K562 (cell line): ENCODE data around the gene COQ5. TPM values are rescaled to one million over a fixed set of nuclear protein-coding genes. Genes with fewer than 3 reads are reported as not detected.

Experiments used
- CCAR2 ChIP-seq: fragments of 200-400 bp; formaldehyde crosslinking; IDR thresholded peaks from 2 replicates; pipeline ENCODE4 v1.6.1; 2017; ENCODE audit warnings: mild to moderate bottlenecking, low read depth, low read length
- ELF1 ChIP-seq: fragments of 200-800 bp; sonication (Bioruptor generic); IDR thresholded peaks from 2 replicates; pipeline ENCODE4 v1.6.1; 2016; ENCODE audit warnings: missing genetic modification characterization, missing compliant biosample characterization
- ELF4 ChIP-seq: fragments of 450-650 bp; formaldehyde crosslinking; IDR thresholded peaks from 2 replicates; pipeline ENCODE4 v1.4.0; 2022; ENCODE audit warnings: missing genetic modification characterization
- ESRRB ChIP-seq: fragments of 250-450 bp; sonication (Bioruptor Pico); IDR thresholded peaks from 2 replicates; pipeline ENCODE4 v1.5.0; 2020; ENCODE audit warnings: mild to moderate bottlenecking, moderate library complexity, borderline replicate concordance
- ETS2 ChIP-seq: IDR thresholded peaks from 2 replicates; pipeline ENCODE4 v1.6.1; 2016; ENCODE audit warnings: borderline replicate concordance, missing genetic modification characterization, mild to moderate bottlenecking, moderate library complexity, missing compliant biosample characterization; ENCODE audit not compliant: poor library complexity, severe bottlenecking
- FOS ChIP-seq: IDR thresholded peaks from 3 replicates; pipeline ENCODE4 v1.6.1; 2011; ENCODE audit not compliant: insufficient read length; ENCODE audit errors: extremely low read depth
- KDM2B ChIP-seq: fragments of 250-450 bp; sonication (Bioruptor Pico); IDR thresholded peaks from 2 replicates; pipeline ENCODE4 v1.8.0; 2021; ENCODE audit warnings: mild to moderate bottlenecking, moderate library complexity
- PTTG1 ChIP-seq: fragments of 450-650 bp; IDR thresholded peaks from 2 replicates; pipeline ENCODE4 v1.6.1; 2016; ENCODE audit warnings: low read depth, mild to moderate bottlenecking, missing genetic modification characterization, missing compliant biosample characterization
- RBM39 ChIP-seq: fragments of 200-400 bp; formaldehyde crosslinking; optimal IDR thresholded peaks from 2 replicates; pipeline ENCODE3; 2018; ENCODE audit warnings: low read depth, low read length
- RHOXF2B ChIP-seq: fragments of 250-450 bp; sonication (Bioruptor Pico); conservative IDR thresholded peaks from 2 replicates; pipeline ENCODE4 v1.5.1; 2021
- ZNF282 ChIP-seq: sonication (generic); formaldehyde crosslinking; IDR thresholded peaks from 2 replicates; pipeline ENCODE4 v1.8.1; 2023; ENCODE audit warnings: missing genetic modification reagents
- ZNF507 ChIP-seq: conservative IDR thresholded peaks from 2 replicates; pipeline ENCODE4 v1.6.1; 2017; ENCODE audit warnings: missing genetic modification characterization, missing compliant biosample characterization
- polyA plus RNA-seq, 8 experiments: library from polyadenylated mRNA; depleted of rRNA in 4 of 8; stranded (reverse) in 5 of 8; unstranded in 3 of 8; fragments of >200 nt; fragmentation: Nextera tagmentation in 2 of 8; fragmentation: Illumina TruSeq in 1 of 8; extraction: Ambion mirVana in 2 of 8; extraction: Trizol in 1 of 8; gene quantifications; 2 replicates each; pipeline versions ENCODE4 v1.2.1 to v1.2.3, GENCODE V29; 2011 to 2014; ENCODE audit warnings: inconsistent platforms in 1 of 8, missing spikeins in 1 of 8
- total RNA-seq, 7 experiments: library from RNA; depleted of rRNA in 6 of 7; stranded (reverse); fragments of >200 nt in 6 of 7; fragmentation: Illumina TruSeq in 2 of 7; extraction: Trizol in 2 of 7; gene quantifications; 2 replicates each; pipeline versions ENCODE4 v1.2.1 to v1.2.3, GENCODE V29; 2011 to 2021; ENCODE audit warnings: low replicate concordance in 1 of 7
- TF ChIP-seq, protein P1 (sequence below): fragments of 250-450 bp; sonication (Bioruptor Pico); IDR thresholded peaks from 2 replicates; pipeline ENCODE4 v1.8.0; 2022; ENCODE audit warnings: inconsistent platforms, mild to moderate bottlenecking, moderate library complexity, borderline replicate concordance
- TF ChIP-seq, protein P2 (sequence below): fragments of 450-650 bp; IDR thresholded peaks from one replicate; pipeline ENCODE4 v1.6.1; 2018; ENCODE audit warnings: mild to moderate bottlenecking, moderate library complexity; ENCODE audit not compliant: partially characterized antibody
- TF ChIP-seq, protein P3 (sequence below): sonication (generic); formaldehyde crosslinking; IDR thresholded peaks from 2 replicates; pipeline ENCODE4 v1.8.1; 2022; ENCODE audit warnings: missing genetic modification reagents
- TF ChIP-seq, protein P4 (sequence below): fragments of 450-650 bp; IDR thresholded peaks from 2 replicates; pipeline ENCODE4 v1.6.1; 2016; ENCODE audit warnings: low read depth

Gene COQ5
- total and polyA plus RNA-seq, 9 of the 15 experiments (the other 6 are each of a cell fraction or from before 2014, with no cell fraction given), result 19.2 to 59.7 (median 30.4) TPM

DNA sequence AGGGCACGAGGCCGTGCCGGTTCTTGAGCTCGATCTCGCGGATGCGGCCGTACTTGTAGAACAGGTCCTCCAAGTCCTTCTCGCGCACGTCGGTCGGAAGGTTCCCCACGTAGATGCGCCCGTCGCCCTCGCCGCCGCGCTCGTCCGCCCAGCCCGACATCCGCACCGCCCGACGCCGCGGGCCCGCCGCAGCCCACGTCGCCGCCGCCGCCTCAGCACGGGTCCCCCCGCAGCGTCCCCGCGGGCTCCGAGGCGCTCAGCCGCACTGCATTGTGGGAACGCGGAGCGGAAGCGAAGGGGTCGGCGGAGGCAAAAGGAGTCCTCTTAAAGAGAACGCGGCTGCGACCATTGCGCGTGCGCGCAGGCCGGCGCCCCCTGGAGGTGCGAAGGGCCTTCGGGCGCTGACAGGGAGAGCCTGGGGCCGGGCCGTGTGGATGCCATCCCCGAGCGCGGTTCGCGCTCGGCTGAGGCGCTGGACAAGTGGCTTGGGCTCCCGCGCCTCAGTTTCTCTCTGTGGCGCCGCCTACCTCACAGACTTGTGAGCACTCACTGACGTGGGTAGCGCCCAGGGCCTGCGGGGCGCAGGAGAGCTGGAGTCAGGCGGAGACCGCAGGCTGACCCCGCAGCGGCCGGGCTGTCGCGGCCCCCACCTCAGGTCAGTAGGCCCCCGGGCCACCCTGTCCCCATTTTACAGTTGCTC is 59.4 kb downstream of the COQ5 start, which contains the start of gene SRSF9 (continued):
- TF ChIP-seq, protein P1, sequence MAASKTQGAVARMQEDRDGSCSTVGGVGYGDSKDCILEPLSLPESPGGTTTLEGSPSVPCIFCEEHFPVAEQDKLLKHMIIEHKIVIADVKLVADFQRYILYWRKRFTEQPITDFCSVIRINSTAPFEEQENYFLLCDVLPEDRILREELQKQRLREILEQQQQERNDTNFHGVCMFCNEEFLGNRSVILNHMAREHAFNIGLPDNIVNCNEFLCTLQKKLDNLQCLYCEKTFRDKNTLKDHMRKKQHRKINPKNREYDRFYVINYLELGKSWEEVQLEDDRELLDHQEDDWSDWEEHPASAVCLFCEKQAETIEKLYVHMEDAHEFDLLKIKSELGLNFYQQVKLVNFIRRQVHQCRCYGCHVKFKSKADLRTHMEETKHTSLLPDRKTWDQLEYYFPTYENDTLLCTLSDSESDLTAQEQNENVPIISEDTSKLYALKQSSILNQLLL, result no peak
- peak; percentile 87 for TF ChIP-seq ELF1
- TF ChIP-seq RHOXF2B (CRISPR knock-in tag), result no peak
- TF ChIP-seq ETS2, result no peak
- no peak for TF ChIP-seq CCAR2
- no peak for TF ChIP-seq ESRRB (CRISPR knock-in tag)
- no peak for TF ChIP-seq ZNF282 (CRISPR knock-in tag)
- TF ChIP-seq FOS, result no peak
- TF ChIP-seq, protein P2, sequence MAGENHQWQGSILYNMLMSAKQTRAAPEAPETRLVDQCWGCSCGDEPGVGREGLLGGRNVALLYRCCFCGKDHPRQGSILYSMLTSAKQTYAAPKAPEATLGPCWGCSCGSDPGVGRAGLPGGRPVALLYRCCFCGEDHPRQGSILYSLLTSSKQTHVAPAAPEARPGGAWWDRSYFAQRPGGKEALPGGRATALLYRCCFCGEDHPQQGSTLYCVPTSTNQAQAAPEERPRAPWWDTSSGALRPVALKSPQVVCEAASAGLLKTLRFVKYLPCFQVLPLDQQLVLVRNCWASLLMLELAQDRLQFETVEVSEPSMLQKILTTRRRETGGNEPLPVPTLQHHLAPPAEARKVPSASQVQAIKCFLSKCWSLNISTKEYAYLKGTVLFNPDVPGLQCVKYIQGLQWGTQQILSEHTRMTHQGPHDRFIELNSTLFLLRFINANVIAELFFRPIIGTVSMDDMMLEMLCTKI, result no peak
- no peak for TF ChIP-seq PTTG1 (tag)
- TF ChIP-seq ZNF507 (tag), result no peak
- 0 out of 2 replicates have a peak, but pooled peaks have one; percentile 13 for TF ChIP-seq KDM2B (CRISPR knock-in tag)
- TF ChIP-seq RBM39, result no peak
- no peak for TF ChIP-seq ELF4 (CRISPR knock-in tag)
- TF ChIP-seq, protein P3, sequence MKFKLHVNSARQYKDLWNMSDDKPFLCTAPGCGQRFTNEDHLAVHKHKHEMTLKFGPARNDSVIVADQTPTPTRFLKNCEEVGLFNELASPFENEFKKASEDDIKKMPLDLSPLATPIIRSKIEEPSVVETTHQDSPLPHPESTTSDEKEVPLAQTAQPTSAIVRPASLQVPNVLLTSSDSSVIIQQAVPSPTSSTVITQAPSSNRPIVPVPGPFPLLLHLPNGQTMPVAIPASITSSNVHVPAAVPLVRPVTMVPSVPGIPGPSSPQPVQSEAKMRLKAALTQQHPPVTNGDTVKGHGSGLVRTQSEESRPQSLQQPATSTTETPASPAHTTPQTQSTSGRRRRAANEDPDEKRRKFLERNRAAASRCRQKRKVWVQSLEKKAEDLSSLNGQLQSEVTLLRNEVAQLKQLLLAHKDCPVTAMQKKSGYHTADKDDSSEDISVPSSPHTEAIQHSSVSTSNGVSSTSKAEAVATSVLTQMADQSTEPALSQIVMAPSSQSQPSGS (CRISPR knock-in tag), result no peak
- TF ChIP-seq, protein P4, sequence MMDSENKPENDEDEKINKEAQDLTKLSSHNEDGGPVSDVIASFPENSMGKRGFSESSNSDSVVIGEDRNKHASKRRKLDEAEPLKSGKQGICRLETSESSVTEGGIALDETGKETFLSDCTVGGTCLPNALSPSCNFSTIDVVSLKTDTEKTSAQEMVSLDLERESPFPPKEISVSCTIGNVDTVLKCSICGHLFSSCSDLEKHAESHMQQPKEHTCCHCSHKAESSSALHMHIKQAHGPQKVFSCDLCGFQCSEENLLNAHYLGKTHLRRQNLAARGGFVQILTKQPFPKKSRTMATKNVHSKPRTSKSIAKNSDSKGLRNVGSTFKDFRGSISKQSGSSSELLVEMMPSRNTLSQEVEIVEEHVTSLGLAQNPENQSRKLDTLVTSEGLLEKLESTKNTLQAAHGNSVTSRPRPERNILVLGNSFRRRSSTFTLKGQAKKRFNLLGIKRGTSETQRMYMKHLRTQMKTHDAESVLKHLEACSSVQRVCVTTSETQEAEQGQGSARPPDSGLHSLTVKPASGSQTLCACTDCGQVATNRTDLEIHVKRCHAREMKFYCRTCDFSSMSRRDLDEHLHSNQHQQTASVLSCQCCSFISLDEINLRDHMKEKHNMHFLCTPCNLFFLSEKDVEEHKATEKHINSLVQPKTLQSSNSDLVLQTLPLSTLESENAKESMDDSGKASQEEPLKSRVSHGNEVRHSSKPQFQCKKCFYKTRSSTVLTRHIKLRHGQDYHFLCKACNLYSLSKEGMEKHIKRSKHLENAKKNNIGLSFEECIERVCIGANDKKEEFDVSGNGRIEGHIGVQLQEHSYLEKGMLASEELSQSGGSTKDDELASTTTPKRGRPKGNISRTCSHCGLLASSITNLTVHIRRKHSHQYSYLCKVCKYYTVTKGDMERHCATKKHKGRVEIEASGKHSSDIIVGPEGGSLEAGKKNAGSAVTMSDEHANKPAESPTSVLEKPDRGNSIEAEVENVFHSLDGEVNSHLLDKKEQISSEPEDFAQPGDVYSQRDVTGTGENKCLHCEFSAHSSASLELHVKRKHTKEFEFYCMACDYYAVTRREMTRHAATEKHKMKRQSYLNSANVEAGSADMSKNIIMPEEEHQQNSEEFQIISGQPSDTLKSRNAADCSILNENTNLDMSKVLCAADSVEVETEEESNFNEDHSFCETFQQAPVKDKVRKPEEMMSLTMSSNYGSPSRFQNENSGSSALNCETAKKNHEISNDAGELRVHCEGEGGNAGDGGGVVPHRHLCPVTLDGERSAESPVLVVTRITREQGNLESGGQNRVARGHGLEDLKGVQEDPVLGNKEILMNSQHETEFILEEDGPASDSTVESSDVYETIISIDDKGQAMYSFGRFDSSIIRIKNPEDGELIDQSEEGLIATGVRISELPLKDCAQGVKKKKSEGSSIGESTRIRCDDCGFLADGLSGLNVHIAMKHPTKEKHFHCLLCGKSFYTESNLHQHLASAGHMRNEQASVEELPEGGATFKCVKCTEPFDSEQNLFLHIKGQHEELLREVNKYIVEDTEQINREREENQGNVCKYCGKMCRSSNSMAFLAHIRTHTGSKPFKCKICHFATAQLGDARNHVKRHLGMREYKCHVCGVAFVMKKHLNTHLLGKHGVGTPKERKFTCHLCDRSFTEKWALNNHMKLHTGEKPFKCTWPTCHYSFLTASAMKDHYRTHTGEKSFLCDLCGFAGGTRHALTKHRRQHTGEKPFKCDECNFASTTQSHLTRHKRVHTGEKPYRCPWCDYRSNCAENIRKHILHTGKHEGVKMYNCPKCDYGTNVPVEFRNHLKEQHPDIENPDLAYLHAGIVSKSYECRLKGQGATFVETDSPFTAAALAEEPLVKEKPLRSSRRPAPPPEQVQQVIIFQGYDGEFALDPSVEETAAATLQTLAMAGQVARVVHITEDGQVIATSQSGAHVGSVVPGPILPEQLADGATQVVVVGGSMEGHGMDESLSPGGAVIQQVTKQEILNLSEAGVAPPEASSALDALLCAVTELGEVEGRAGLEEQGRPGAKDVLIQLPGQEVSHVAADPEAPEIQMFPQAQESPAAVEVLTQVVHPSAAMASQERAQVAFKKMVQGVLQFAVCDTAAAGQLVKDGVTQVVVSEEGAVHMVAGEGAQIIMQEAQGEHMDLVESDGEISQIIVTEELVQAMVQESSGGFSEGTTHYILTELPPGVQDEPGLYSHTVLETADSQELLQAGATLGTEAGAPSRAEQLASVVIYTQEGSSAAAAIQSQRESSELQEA, result no peak
